ENCODE results near the gene FGD5.

Gene FGD5

DNA sequence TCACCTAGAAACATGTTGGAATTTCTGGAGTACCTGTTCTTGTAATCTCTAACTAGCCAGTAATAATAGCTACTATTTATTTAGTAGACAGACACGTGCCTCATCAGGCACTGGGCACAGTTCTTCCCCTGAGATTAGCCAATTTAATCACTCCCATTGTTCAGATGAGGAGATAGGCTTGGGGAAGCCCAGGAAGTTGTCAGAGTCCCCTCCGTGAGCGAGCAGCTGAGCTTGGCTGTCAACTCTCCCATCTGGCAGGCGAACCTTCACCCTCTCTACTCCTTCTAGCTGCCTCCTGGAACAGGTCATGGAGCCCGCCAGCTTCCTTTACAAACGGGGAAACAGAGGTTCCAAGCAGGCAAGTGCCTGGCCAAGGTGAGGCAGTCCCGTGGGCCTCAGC, 31.1 kb upstream of the FGD5 start:
- no peak for DNase-seq (ENCODE audit: low read depth in 2 of 2)

DNA sequence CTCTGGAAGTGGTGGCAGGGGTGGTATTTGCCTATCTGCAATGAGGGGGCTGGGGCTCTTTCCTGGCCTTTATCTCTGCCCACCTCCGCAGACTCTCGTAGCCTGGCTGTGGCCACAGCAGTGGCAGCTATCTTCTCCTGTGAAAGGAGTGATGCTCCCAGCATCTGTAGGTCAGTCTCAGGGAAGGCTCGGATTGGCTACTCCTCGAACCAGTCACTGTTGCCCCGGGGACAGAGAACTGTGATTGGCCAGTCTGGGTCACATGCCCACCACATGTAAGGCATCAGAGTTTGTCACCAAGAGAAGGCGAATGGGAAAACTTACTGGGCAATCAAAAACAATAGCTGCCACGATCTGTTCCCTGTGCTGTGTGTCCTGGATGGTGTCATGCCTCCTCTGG, 30.1 kb upstream of the FGD5 start:
- DNase-seq (ENCODE audit: low read depth in 2 of 2): no peak

DNA sequence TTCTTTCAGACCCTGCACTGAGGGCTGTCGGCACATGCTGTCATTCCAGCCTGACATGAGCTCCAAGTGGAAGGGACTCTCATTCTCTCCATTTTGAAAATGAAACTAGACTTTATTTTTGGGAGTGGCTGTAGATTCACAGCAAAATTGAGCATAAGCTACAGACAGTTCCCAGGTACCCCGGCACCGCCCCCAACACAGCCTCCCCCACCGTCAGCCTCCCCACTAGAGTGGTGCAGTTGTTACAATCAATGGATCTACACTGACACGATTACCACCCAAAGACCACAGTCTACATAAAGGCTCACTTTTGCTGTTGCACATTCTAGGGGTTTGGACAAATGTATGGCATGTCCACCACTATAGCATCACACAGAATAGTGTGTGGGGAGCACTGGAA, 29.5 kb upstream of the FGD5 start:
- DNase-seq (ENCODE audit: low read depth in 2 of 2): no peak

DNA sequence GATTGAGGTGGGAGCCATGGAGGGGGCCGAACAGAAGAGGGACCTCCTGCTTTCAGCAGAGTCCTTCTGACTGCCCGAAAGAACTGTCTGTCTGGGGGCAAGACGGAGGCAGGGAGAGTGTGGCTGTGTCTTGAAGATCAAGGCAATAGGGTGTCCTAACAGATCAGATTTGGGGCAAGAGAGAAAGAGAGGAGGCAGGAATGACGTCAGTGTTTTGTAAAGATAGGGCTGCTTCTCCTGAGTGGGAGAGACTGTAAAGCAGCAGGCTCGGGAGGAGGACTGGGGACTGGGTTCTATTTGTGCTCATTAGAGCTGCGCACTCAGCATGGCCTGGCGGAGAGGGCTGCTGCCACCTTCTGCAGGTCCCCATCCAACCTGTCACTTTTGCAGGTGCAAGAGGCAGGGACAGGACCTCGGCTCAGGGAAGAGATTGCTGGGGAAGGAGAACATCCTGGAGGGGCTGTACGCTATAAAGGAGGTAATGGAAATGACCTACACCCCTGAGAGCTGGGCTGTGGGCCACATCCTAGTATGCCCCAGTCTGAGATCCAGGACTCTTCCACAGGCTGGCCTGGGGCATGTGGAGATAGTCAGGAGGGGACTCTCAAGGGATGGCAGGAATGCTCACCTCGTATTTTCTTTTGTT, 29.0 kb upstream of the FGD5 start:
- DNase-seq (ENCODE audit: low read depth in 2 of 2): no peak

DNA sequence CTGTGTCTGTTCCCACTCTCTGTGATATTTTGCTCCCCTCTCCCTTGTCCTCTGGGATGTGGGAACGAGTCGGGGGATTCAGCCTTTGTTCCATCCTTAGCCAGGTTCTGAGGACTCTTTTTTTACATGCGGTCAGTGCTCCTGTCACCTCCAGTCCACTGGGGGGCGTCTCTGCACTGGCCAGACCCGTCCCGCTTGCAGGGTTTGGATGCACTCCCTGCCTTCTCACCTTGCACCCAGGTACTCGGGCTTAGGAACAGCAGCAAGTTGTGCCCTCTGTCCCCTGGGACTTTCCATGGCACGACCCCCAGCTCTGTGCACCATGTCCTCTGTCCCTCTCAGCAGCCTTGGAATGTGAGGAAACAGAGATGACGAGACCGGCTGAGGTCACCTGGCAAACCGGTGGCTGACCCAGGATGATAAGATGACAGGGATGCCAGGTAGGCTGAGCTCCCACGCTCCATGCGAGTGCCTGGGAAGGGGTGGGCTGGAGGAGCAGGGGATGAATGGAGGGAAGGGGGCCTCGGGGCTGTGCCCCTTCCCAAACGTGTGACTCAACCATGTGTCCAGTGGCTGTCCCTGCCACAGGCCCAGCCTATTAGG, 27.3 kb upstream of the FGD5 start:
- DNase-seq (ENCODE audit: low read depth in 2 of 2): peak; percentile 7 to 43

DNA sequence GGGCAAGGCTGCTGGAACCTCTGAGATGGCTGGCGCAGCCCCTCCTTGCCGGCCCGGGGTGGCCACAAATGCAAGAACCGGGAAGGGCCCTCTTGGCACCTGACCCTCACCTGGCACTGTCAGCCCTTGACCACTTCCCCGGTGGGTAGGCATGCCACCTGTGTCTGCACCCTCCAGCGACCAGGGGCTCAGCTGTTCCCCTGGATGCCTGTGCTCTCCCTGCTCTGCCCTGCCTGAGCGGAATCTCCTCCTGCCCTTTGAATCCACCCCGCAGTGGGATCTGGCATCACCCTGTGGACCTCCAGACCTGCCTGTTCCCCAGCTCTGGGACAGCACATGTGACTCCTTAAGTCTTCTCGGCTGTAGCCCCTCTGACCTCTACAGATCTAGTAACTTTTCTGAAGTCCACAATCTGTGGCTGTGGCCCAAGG, 26.1 kb upstream of the FGD5 start:
- no peak for DNase-seq (ENCODE audit: low read depth in 2 of 2)

DNA sequence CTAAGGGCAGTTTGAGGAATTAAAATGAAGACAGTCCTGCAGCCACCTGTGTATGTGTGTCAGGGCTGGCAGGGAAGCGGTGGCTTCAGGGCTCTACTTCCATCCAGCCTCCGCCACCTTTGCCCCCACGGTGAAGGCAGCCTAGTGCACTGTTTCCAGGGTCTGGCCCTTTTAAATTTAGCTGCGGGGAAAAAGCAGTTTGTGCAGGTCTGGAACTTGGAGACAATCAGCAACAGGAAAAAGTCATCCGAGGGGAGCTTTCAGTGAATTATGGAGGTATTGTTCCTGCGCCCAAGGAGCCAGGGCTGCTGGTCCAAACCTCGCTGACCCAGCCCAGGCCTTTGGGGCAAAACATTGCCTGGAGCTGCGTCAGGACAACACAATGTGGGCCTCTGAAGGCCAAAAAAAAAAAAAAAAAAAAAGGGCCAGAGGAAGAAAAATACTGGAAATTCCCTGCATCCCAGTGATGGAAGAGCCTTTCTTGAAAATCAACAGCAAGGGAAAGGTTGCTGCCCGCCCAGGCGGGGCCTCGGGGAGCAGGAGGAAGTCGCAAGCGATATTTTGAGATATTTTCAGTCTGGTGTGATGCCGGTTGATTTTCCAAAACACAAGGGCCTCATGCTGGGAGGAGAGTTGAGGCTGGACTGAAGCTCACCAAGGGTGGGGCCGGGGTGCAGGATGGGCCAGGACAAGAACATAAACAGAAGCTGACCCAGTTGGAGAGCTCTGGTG, 25.5 kb upstream of the FGD5 start:
- no peak for DNase-seq (ENCODE audit: low read depth in 2 of 2)

DNA sequence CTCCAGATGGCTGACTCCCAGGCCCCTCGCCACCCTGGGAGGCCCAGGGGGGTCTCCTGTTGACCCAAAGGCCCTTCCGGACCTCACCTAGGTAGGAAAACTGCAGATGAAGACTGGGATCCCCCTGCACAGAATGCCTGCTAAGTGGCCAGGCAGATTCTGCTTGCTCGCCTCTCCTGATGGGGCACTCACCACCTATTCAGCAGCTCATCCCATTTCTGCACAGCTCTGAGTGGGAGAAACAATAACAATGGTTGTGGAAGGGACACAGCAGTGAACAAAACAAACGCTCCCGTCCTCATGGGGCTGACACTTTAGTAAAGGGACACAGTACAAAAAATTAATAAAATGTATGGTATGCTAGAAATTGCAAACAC, 24.9 kb upstream of the FGD5 start:
- no peak for DNase-seq (ENCODE audit: low read depth in 2 of 2)

DNA sequence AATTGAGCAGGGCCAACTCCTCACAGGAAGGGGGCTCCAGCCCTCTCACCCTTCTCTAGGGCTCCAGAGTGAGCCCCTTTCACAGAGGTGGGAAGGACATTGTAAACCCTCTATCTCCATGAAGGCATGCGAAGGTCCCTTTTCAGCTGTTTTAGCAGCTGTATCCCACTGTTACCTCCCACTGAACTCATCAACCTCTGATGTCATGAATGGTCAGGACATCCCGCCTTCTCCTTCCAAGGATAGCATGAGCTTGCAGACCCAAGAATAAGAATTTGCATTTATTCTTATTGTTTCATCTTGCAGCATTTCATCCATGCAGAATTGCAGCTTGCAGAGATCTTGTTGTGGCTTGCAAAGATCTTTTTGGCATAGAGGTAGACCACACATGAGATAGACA, 24.3 kb upstream of the FGD5 start:
- DNase-seq (ENCODE audit: low read depth in 2 of 2): no peak

DNA sequence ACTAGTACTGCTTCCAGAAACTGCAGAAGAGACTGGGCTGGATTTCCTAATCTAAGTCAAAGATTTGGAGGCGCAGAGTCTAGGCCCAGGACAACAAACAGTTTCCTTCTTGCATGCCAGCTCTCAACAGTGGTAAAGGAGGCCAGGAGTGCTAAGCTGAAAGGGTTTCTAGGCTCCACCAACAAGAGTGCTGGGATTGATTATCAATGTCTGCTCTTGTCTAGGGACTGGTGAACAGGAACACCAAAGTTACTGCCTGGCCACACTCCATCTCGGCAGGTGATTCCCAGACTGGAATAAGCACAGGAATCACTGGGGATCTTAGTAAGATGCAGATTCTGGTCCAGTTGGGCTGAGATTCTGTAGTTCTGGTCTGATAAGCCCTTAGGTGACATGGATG, 22.8 kb upstream of the FGD5 start:
- no peak for DNase-seq (ENCODE audit: low read depth in 2 of 2)

DNA sequence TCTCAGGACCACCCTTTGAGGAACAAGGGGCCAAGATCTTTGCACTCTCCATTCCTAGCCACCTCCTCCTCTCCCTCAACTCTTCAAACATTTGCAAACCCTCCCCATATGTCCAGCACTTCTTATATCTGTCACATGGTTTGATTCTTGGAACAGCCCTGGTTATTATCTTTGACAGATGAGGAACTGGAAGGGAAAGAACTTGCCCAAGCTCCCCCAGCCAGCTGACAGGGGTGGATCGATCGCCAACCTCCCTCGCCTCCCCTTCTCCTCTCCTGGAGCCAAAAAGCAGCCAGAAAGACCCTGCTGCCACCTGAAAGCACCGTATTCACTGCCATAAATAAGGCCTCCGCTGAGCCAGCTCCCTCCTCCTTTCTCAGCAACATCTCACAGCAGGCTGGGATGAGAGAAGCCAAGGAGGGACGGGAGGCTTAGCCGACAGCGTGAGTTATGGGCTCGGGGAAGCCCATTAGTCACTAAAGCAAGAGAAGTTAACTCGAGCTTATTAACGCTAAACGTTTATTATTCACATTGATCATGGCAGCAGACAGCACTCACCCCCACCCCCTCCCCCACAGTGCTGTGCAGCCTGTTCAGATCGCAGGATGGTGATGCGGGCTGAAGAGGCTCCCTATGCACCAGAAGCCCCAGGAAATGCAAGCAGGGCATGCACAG, 22.2 kb upstream of the FGD5 start:
- DNase-seq (ENCODE audit: low read depth in 2 of 2): no peak

DNA sequence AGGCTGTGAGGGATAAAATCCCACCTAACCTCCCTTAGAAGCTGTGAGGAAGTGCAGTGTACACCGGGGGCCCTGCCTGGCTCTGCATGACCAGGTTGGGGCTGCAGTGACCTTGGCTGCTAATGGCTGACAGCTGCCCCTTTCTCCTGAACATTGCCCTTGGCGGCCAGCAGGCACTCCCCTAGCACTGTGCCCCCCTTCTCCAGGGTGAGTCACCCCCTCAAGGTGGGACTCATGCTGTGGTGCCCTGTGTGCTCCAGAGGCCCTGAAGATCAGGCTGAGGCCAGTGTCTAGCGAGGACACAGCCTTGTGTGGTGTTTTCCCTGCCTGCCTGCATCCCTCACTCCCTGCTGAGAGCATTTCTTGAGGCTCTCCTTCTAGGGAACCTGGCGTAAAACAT, 21.0 kb upstream of the FGD5 start:
- no peak for DNase-seq (ENCODE audit: low read depth in 2 of 2)

DNA sequence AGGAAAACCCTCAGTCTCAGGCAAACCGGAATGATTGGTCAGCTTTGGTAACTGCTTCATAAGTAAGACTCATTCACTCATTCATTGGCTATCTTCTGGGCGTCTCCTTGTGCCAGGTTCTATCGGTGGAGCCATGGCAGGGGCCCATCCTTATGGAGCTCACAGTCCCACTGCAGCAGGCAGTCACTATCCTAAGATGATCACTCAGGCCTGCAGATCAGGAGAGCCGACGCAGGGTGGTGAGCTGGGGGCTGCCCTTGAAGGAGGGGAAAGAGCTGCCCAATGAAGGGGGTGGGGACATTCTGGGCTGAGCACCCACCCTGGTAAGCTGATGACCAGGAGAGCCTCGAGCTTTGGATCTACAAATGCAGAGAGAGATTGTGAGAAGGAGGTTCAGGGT, 20.5 kb upstream of the FGD5 start:
- DNase-seq (ENCODE audit: low read depth in 2 of 2): no peak

DNA sequence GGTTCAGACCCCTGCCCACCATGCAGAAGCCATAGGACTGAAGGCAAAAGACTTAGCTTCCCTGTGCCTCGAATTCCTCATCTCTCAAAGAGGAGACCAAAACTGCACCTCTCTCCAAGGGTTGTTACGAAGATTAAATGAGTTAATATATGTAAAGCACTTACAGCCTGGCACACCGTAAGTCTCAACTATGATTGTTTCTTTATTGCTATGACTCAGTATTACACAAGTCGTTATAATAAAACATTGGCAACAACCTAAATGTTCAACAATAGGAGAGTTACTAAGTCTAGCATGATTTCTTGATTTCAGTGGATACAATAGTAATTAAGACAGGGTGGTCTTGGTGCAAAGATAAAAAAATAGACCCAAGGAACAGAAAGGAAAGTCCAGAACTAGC, 19.6 kb upstream of the FGD5 start:
- no peak for DNase-seq (ENCODE audit: low read depth in 2 of 2)

DNA sequence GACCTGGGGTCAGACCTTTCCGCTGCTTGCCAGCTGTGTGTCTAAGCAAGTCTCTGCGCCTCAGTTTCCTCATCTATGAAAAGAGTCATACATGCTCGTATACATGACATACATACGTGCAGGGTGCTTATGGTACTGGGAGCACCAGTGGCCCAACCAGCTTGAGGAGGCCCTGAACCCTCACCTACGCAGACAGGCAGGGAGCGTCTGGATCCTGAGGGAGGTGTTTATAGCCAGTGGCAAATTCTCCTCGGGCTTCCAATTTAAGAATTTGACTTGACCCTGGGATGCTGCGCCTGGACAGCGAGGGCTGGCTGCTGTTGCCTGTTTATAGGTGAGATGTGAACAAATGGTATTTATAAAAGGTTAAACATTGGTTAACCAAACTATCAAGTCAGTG, 17.7 kb upstream of the FGD5 start:
- DNase-seq (ENCODE audit: low read depth in 2 of 2): no peak

DNA sequence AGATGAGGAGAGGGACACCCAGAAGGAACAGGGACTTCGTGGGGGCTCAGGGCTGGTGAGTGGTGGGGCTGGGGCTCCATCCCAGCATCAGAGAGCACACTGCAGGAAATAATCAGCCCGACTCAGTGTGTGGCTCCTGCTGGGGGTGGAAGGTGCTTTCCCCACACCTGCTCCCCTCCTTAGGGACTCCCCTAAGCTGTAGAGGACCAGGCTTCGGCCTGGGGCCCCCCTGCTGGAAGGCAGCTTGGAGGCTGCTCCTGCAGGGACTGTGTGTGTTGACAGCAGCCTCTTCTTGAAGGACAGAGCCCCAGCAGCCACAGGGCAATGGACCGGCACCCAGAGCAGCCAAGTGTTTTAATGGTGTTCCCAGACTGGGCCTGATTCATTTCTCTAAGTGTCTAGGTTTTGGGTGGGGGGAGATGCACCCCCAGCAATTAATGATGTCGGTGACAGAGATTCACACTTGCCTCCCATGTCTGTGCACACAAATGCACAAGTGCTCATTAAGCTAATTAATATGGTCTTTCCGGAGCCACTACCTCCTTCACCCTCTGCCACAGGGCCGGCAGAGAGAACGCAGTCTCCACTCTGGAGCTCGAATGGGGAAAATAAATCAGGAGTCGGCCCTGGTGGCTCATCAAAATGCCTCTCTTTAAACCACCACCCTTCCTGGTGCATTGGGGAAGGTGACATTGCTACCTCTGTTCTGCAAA, 16.9 kb upstream of the FGD5 start:
- no peak for DNase-seq (ENCODE audit: low read depth in 2 of 2)

DNA sequence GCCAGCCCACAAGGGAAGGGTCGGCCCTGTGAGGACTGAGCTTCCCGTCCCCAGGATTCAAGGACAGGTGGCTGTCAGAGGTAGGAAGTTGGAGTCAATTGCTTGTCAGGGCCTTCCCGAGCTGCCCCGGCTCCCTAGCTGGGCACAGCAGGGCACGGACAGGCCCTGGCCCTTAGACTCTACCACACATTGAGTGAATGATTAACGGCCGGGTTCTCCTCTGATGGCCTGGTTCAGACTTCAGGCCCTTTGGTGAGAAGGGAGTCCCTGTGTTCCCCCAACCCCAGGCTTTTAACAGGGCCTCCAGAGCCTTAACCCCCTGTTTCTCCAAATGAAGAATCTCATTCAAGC, 16.4 kb upstream of the FGD5 start:
- DNase-seq (ENCODE audit: low read depth in 2 of 2): no peak

DNA sequence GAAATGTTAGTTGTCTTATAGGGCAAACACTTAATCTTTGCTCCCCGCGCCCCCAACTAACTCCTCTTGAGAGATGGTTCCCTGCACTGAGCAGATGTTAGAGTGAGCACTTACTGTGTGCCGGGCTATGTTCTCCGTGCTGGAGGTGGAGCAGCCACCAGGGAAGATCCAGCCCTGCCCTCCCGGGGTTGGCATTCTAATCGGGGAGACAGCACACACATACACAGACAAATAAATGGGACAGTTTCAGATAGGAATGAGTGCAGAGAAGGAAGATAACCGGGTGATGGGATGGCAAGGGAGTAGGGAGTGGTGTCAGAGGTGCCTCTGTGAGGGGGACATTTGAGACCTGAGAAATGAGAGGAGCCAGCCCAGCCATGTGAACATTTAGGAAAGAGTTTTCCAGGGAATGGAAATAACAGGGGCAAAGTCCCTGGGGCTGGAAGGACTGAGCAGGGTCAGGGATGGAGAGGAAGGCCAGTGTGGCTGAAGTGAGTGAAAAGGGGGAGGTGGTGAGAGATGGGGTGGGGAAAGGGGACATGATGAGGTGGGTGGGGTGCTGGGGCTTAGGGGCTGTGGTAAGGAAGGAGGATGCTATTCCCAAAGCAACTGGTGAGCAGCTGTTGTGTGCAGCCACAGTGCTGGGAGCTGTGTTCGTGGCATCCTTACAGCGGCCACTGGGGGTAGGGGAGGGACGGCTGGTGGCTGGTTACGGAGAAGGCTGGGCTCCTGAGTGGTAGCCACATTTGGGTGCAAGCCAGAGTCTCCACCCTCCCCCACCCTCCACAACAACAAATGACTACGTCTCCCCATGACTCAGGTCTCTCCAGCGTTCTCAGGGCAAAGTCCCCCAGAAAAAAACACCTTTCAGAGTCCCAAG, 15.4 kb upstream of the FGD5 start:
- no peak for DNase-seq (ENCODE audit: low read depth in 2 of 2)

DNA sequence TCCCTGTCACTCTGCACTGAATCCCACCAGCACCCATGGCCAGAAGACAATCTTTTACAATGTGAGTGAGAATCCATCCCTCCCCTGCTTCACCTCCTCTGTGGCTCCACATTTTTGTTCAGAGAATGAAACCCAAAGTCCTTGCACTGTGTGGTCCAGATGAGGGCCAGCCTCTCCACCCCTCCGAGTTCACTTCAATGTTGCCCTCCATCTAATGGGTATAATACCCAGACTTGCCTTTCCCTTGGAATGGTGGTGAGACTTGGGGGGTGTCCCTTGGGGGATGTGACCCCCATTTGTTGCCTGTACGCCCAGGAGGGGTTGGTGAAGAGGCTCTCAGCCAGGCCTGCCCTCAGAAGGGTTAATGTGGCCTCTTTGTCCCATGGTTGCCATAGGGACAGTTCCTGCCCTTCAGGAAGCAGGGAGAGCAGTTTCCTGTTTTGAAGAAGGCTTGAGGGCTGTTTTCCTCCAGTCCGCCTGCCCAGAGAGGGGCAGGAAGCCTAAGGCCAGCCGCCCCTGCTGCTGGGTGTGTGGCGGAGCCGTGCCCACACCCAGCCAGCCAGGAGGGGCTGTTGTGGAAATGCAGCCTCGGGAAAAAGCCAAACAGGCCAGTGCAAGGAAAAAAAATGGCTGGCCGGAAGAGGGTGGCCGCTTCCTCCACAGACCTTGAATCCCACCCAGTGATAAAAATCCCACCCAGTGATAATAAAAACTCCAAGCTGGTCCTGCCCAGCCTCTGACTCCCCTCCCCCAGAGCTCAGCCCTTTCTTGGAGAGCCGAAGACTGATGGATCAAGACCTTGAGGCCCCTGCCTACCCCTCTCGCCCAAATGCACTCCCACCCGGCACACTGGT, 14.6 kb upstream of the FGD5 start:
- DNase-seq (ENCODE audit: low read depth in 2 of 2): no peak
